GM21529 (cell line): ENCODE measurements around the gene NHLH2.

Experiments used
- ATAC-seq: cut with Tn5 transposase; IDR thresholded peaks from one replicate; pipeline ENCODE4 v1.9.1; 2021; ENCODE audit not compliant: unreplicated experiment

NHLH2 gene

GRCh38 chr1:115838431-115839028 lies 2.4 kb downstream of the NHLH2 start:
- no peak for ATAC-seq

- ATAC-seq: no peak
These were observed 3.0 kb downstream of the NHLH2 start for GRCh38 chr1:115837740-115838421.

GRCh38 chr1:115837341-115837739 lies 3.6 kb downstream of the NHLH2 start:
- no peak for ATAC-seq

GRCh38 chr1:115833856-115834255 lies 7.1 kb downstream of the NHLH2 start:
- ATAC-seq: no peak

GRCh38 chr1:115832651-115833050 lies 8.3 kb downstream of the NHLH2 start:
- ATAC-seq: no peak

- ATAC-seq: no peak
These were observed 10.0 kb downstream of the NHLH2 start for GRCh38 chr1:115830963-115831362.

GRCh38 chr1:115829947-115830346 lies 11.0 kb downstream of the NHLH2 start:
- no peak for ATAC-seq

GRCh38 chr1:115829023-115829674 lies 11.8 kb downstream of the NHLH2 start:
- no peak for ATAC-seq

GRCh38 chr1:115828101-115829022 lies 12.6 kb downstream of the NHLH2 start:
- no peak for ATAC-seq

- no peak for ATAC-seq
These were observed 13.4 kb downstream of the NHLH2 start for GRCh38 chr1:115827452-115828044.

- no peak for ATAC-seq
These were observed 14.3 kb downstream of the NHLH2 start for GRCh38 chr1:115826628-115827027.

- ATAC-seq: no peak
These were observed 18.8 kb downstream of the NHLH2 start for GRCh38 chr1:115822117-115822516.

GRCh38 chr1:115815694-115816093 lies 25.2 kb downstream of the NHLH2 start:
- ATAC-seq: no peak

GRCh38 chr1:115814685-115815398 lies 26.1 kb downstream of the NHLH2 start:
- ATAC-seq: no peak

- no peak for ATAC-seq
These were observed 27.2 kb downstream of the NHLH2 start for GRCh38 chr1:115813727-115814126.

- ATAC-seq: no peak
These were observed 29.6 kb downstream of the NHLH2 start for GRCh38 chr1:115811140-115811828.

GRCh38 chr1:115810609-115811008 lies 30.3 kb downstream of the NHLH2 start:
- no peak for ATAC-seq

- no peak for ATAC-seq
These were observed 31.1 kb downstream of the NHLH2 start for GRCh38 chr1:115809847-115810246.

GRCh38 chr1:115809076-115809475 lies 31.9 kb downstream of the NHLH2 start:
- no peak for ATAC-seq

- no peak for ATAC-seq
These were observed 33.2 kb downstream of the NHLH2 start for GRCh38 chr1:115807723-115808122.
